CD4-positive, alpha-beta T cell treated with Interleukin-17A for 1 hour (primary cell): Measurements from ENCODE around the gene GABRB2.

Experiments used
- DNase-seq: peaks from one replicate; pipeline ENCODE4 v3.0.0-alpha.2; 2020

The GABRB2 gene

DNA sequence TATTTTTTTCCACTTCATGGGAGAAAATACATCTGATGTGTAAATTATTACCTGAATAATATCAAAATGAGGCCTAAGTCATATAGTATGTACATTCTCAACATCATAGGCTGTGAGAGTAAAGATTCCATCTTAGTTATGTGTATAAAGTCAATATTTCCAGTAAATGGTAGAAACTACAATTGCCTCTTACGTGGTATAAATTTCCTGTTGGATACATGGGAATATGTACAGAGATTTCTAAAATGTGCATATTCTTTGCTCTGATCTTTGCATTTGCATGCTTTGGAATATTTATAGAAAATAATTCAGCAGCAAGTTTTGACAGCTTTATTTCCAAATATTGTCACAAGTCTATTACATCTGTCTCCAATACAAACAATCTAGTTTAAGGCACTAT lies 78.8 kb downstream of the GABRB2 start:
- DNase-seq, result no peak

- no peak for DNase-seq
Observed at GRCh38 chr5:161460741-161461140, 85.8 kb downstream of the GABRB2 start.

DNA sequence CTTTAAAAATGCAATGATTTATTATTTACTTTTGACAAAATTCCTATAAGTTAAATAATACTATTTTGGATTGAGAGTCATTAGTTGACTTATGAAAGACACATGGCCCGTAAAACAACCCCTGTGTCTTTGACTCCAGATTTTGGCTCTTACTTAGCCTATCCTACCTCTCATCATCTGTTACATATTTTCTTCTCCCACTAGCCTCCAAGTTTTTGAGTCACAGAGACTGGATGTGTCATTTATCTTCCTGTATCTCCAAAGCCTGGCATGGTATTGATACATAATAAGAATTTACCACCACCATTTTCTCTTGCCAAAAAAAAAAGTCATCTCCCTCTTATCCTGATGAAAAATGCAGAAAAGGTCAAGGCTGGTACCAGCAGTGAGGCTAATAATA lies 99.9 kb downstream of the GABRB2 start:
- no peak for DNase-seq

DNA sequence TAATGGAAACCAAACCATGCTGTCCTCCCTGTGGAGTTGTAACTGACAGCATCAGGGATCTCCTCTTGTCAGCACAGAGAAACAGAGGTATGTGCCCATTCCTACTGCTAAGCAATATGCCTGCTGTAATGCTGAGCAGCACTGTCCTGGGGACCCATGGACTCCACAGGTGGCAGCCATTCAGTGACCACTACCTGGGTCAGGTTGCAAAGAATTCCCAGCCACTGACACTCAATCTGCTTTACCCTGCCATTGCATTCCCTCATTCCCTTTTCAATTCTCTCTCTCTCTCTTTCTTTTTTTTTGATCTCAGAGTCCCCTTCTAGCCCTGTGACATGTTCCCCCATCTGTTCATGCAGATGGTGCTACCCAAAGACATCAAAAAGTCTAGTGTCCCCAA lies 104.1 kb downstream of the GABRB2 start:
- DNase-seq, result no peak

GRCh38 chr5:161432798-161433197 lies 113.7 kb downstream of the GABRB2 start:
- no peak for DNase-seq

GRCh38 chr5:161431963-161432362 lies 114.6 kb downstream of the GABRB2 start:
- DNase-seq, result no peak

- no peak for DNase-seq
Observed at GRCh38 chr5:161421067-161421466, 125.5 kb downstream of the GABRB2 start.

- no peak for DNase-seq
Observed at GRCh38 chr5:161420521-161420920, 126.0 kb downstream of the GABRB2 start.

DNA sequence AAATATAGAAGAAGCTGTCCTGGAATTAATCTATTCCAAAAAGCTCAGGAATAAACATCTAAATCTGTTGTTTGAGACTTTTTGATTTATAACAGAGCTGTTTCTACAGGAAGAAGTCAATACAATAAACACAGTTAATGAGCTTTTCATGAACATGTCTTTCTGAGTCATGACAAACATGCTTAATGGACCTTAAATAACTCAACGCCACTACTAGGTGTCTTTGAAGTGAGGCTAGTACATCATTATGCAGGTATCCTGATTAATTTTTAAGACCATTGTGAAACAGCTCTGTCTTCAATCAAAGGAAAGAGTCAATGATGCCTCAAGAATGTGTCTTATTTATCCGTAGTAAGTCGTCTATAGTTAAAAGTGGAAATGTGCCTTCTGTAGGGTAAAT lies 131.6 kb downstream of the GABRB2 start:
- no peak for DNase-seq

GRCh38 chr5:161414037-161414436 lies 132.5 kb downstream of the GABRB2 start:
- no peak for DNase-seq

- no peak for DNase-seq
Observed at GRCh38 chr5:161412792-161413191, 133.7 kb downstream of the GABRB2 start.

DNA sequence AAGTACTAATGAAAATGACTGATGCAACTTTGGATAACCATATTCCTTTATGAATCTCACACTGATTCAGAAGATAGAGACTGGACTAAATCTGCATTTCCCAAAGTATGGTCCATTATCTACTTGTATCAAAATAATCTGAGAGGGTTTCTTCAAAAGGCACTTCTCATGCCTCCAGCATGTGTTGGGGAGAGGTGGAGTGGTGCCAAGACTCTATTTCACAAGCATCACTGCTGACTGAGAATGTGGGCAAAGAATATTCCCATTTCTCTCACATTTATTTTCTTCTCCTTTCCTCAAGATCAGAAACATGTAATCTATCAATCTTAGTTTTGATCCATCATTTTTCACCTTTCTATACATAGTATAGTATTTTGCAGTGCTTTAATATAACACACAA lies 135.4 kb downstream of the GABRB2 start:
- DNase-seq, result no peak

DNA sequence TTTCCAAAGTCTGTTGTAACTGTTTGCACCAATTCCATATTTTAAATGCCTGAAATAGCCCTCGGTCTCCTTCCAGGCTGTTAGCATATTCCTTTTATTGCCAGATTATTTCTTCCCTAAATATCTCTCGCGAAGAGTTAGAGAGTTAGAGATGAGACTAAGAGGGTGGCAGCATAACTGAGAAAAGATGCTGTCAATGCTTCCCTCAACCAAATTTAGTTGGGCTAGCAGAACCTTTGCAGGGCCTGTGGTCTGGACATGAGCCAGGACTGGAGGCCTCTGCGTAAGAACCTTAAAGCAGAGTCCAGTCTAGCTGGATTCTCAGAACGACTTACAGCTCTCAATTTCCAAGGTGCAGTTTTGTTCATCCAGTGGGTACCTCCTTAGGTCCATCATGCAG lies 135.9 kb downstream of the GABRB2 start:
- DNase-seq, result no peak

DNA sequence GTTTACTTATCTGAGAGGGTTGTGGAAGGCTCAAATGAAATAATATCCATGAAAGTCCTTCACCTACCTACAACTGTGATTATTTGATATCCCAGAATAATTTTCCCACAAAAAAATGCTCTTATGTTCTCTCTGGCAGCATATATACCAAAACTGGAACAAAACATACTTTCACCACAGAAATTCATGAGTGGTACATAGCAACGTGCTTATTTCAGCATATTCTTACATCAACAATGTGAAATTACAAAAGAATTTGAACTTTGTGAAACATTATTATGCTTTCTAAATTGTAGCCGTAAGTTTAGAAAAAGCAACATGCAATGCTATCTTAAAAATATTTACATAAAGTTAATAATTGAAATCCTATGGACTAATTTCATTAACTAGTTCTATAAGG lies 137.1 kb downstream of the GABRB2 start:
- DNase-seq, result no peak

GRCh38 chr5:161406880-161407279 lies 139.6 kb downstream of the GABRB2 start:
- no peak for DNase-seq

- no peak for DNase-seq
Observed at GRCh38 chr5:161403996-161404395, 142.5 kb downstream of the GABRB2 start.

DNA sequence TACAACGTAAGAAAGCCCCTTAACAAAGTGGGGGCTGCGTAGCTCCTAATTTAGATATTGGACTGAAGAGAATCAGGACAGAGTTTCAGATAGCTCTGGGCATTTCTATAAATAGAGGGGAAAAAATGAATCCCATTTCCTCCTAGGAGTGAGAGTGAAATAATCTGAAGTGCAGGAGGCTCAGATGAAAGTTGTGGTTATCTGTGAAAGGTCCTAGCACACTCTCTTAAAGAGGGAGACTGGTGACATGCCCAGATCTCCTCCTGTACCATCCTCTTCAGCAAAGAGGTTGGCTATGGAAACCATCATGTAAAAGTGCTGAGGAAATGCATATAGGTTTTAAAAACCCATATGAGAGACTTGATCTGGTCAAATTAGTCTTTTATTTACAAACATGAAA lies 143.4 kb downstream of the GABRB2 start:
- DNase-seq, result no peak

DNA sequence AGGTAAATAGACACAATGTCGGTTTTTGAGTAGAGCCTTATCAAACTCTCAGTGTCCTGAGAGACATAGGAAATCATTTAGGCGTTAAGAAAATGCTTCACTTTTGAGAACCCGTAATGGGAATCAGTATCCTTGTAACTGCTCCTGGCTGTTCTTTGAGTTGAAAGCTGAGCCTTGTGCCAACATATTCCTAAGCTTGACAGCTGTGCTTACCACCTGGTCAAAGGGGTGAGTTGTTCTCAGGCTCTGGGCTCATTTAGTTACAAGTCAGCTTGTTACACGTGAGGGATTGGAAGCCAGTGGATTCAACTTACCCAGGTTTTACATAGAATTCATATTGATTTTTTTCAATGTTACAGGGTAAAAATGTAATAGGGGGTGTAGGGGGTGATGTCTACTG lies 145.9 kb downstream of the GABRB2 start:
- no peak for DNase-seq

DNA sequence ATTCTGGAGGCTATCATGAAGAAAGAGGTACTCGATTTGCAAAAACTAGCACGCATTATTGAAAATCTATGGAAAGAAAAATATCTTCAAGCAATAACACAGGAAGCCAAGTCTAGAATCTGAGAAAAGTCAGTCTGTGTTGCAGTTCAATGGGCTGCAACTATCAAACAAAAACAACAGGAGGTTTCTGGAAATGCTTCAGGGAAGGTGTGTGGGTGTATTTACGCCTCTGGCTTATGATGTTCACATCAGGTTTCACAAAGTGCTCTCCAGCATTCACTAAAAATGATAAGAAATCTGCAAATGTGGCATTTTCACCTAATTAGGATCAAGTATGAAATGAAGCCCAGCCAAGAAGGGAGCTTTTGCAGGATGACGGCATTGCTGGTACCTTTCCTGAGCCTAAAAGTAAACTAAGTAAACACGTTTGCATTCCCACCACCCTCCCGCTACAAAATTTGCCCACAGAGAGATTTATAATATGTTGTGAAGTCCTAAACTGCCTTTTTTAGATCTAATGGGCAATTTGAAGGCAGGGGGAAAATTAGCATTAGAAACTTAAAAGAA lies 146.4 kb downstream of the GABRB2 start:
- no peak for DNase-seq

GRCh38 chr5:161397448-161397847 lies 149.1 kb downstream of the GABRB2 start:
- no peak for DNase-seq

GRCh38 chr5:161396171-161396570 lies 150.4 kb downstream of the GABRB2 start:
- no peak for DNase-seq

DNA sequence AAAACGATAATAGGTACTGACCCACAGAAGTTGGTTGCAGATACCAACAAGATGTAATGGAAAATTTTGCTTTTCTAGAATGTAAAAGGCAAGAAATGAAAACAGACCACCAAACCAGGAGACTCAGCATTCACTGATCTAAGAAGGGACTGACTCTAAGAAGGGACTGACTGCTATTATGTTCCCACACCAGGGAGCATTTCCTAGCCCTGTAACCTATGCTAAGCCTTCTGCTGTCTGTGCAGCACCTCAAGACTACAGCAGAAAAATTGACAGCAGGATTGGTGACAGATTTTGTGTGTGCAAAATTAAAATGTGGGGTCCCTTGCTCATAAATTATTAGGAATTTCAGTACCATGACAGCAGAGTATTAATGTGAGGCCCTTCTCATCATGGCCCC lies 154.8 kb downstream of the GABRB2 start:
- DNase-seq, result no peak

DNA sequence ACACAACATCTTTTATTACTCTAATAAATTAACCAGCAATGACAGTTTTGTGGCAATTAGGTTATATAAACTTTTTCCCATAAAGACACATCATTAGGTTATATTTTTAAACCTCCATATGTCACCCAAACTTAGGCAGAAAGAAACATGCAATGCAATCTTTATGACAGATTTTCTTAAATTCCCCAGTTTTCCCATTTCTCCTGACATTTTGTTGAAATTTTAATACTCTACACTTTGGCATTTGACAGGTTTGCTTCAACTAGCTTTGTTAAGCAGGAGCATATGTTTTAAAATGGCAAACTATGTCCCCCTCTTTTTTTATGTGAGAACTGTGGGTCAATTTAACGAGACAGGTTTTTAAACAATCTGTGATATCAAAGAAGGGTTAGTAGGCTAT lies 155.5 kb downstream of the GABRB2 start:
- DNase-seq, result no peak

DNA sequence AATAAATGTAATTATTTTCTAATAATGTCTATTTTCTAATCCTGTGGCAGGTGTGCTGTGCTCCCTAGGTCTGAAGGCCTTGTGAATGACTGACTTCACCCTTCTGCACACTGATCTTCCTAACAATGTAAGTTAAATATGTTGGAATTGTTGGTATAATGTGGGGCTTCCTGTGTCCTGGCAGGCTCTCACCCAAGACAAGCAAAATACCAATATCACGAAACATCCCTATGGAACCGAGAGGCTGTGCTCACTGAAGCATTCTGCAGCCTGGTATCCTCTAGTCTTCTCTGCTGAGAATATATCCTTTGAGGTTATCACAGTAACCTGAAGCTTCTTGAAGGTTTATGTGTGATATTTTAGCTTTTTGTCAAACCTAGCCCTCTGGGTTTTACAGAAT lies 159.4 kb downstream of the GABRB2 start:
- DNase-seq, result no peak

DNA sequence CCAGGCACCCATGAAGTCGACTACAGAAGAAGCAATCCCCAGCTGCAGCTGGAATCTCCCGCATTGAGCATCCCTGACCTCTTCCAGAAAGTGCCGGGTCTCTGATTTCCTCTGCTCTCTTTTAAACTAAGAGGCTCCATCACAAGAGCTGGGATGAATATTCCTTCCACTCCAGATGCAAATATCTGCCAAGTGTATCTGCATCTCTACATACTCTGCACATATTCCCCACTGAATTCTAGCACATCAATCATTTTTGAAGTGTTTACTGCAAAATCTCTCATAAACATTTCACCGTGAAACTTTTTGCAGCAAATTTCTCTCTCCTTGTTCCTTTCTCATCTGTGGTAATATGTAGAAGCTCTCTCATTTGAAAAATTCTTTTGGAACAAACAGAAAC lies 161.5 kb downstream of the GABRB2 start:
- no peak for DNase-seq

GRCh38 chr5:161382685-161383084 lies 163.8 kb downstream of the GABRB2 start:
- no peak for DNase-seq
